ENCODE measurements around the gene ZNF285. TPM values are rescaled to one million over a fixed set of nuclear protein-coding genes. Genes with fewer than 3 reads are reported as not detected.
"Not testable (repeated sequence)": the region's sequence is repeated elsewhere in the genome, so short reads cannot be mapped to it uniquely, and the experiment has no call there.

The ZNF285 gene
- total RNA-seq, 2 donors from 2014 or later: 0.85 TPM; not detected in 1

DNA sequence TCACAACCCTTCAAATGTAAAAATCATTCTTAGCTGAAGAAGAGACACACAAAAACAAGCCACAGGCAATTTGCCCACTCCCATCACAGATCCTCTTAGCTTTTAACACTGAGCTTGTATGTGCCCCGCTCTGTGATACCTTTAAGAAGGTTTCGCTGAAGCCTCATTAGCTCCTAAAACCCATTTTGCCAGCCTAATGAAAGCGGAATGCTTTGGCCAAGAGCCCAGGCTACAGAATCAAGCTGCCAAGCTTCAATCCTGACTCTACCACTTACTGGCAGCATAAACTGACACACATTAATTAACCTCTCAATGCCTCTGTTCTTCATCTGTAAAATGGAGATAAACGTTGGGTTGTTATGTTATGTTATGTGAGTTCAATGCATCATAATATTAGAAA, 55.4 kb downstream of the ZNF285 start:
- peaks cover 5% of the 10 kb centered on the region for H3K9me3 ChIP-seq (ENCODE audit: control insufficient read depth, low read length, poor library complexity, severe bottlenecking)
- DNase-seq: no peak
- Mint-ChIP-seq H3K4me3 (no peak overlapping the region), H3K4me1 (no peaks in the 10 kb centered on the region), H3K27me3 (no peaks in the 10 kb centered on the region), H3K36me3 (ENCODE audit: low read depth) (no peaks in the 10 kb centered on the region), H3K27ac (no peak overlapping the region)
- no peak for ATAC-seq

DNA sequence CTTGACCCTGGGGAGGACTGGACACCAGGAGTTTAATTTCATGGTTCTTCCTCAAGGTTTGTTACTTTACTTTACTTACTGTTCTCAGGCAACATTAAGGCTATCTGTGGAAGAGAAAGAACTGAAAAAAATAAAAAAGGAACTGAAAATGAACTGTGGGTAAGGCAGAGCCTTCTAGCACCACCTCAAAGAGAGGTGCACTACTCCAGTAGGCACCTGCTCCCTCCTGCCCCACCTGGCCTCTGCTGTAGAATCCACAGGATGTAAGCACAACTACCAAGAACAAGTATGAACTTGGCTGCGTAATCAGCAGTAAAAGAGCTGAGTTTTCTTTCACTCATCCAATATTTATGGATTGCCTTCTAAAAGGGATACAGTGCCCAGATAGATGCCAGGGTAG, 57.2 kb downstream of the ZNF285 start:
- no peak overlapping the region for H3K27ac Mint-ChIP-seq
- DNase-seq: no peak
- H3K36me3 Mint-ChIP-seq (ENCODE audit: low read depth): no peaks in the 10 kb centered on the region
- no peak overlapping the region for H3K4me3 Mint-ChIP-seq
- no peaks in the 10 kb centered on the region for H3K4me1 Mint-ChIP-seq
- H3K9me3 ChIP-seq (ENCODE audit: control insufficient read depth, low read length, poor library complexity, severe bottlenecking): peaks cover 5% of the 10 kb centered on the region
- no peak for ATAC-seq
- no peaks in the 10 kb centered on the region for H3K27me3 Mint-ChIP-seq

DNA sequence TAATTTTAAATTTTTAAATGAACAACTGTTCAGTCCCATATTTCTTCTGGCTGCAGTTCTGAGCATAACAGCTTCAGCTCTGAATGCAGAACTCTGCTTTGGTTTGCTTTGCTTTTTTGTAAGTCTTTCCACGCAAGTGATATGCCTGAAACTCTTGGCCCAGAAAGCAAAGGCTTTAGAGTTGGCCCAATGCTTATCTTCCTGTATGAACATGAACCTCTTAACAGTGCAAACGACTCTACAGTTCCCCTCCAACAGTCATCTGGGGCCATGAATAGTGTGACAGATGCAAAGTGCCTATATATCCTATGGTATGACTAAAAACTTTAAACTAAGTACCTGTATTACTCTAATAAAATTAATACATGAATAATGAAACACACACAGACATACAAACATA, 59.6 kb downstream of the ZNF285 start:
- ATAC-seq: no peak
- no peaks in the 10 kb centered on the region for H3K36me3 Mint-ChIP-seq (ENCODE audit: low read depth)

DNA sequence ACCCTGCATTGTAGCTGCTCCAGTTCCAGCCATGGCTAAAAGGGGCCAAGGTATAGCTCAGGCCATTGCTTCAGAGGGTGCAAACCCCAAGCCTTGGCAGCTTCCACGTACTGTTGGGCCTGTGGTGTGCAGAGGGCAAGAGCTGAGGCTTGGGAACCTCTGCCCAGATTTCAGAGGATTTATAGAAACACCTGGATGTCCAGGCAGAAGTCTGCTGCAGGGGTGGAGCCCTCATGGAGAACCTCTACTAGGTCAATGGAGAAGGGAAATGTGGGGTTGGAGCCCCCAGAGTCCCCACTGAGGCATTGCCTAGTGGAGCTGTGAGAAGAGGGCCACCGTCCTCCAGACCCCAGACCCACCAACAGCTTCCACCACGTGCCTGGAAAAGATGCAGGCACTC, 66.8 kb downstream of the ZNF285 start:
- not testable (repeated sequence) for ATAC-seq; H3K4me3 Mint-ChIP-seq; H3K27me3 Mint-ChIP-seq; H3K36me3 Mint-ChIP-seq (ENCODE audit: low read depth); DNase-seq; H3K27ac Mint-ChIP-seq; H3K4me1 Mint-ChIP-seq
- H3K9me3 ChIP-seq (ENCODE audit: control insufficient read depth, low read length, poor library complexity, severe bottlenecking): peaks cover 14% of the 10 kb centered on the region

More for the DNA sequence above, 59.6 kb downstream of the ZNF285 start:
- Mint-ChIP-seq H3K27me3 (no peaks in the 10 kb centered on the region), H3K4me1 (no peaks in the 10 kb centered on the region), H3K27ac (no peak overlapping the region), H3K4me3 (no peak overlapping the region)
- H3K9me3 ChIP-seq (ENCODE audit: control insufficient read depth, low read length, poor library complexity, severe bottlenecking): peaks cover 7% of the 10 kb centered on the region
- DNase-seq: no peak

Other genes with a start within 250 kb of the ZNF285 start
- 10 to 100 TPM; 11.4 to 16.0 TPM for gene ZNF226, start 236.5 kb downstream of the ZNF285 start, total RNA-seq
- gene ZNF227, start 189.1 kb downstream of the ZNF285 start, total RNA-seq: 10 to 100 TPM; 11.8 to 22.5 TPM
- under 1 TPM; 0.10 to 0.45 TPM for gene ZNF233, start 141.7 kb downstream of the ZNF285 start, total RNA-seq
- gene ZNF235, start 96.6 kb downstream of the ZNF285 start, total RNA-seq: 1 to 10 TPM; 4.2 to 5.3 TPM
- gene ZNF112, start 44.9 kb downstream of the ZNF285 start, total RNA-seq: not detected
- gene ZNF229, start 46.9 kb upstream of the ZNF285 start, total RNA-seq: under 1 TPM in 1 of 2 donors, not detected in 1; 0.25 TPM
- 1 to 10 TPM; 5.8 to 6.2 TPM for gene ZNF180, start 98.9 kb upstream of the ZNF285 start, total RNA-seq
- not detected for gene CEACAM20, start 128.1 kb upstream of the ZNF285 start, total RNA-seq
- gene IGSF23, start 212.0 kb upstream of the ZNF285 start, total RNA-seq: not detected
- under 1 TPM; 0.70 to 0.94 TPM for gene PVR, start 242.3 kb upstream of the ZNF285 start, total RNA-seq